GM19455 (cell line): Measurements from ENCODE around the gene NES.

ENCODE experiments used
- ATAC-seq: cut with Tn5 transposase; IDR thresholded peaks from one replicate; pipeline ENCODE4 v1.9.1; 2021; ENCODE audit not compliant: unreplicated experiment

Gene NES

GRCh38 chr1:156625436-156626078 lies 51.6 kb downstream of the NES start:
- ATAC-seq = no peak

- ATAC-seq = no peak
Observed at GRCh38 chr1:156624814-156625435, 52.3 kb downstream of the NES start.

GRCh38 chr1:156623946-156624813 lies 53.0 kb downstream of the NES start:
- no peak for ATAC-seq

GRCh38 chr1:156622581-156623297 lies 54.5 kb downstream of the NES start:
- ATAC-seq = no peak

GRCh38 chr1:156619582-156619955 lies 57.6 kb downstream of the NES start:
- ATAC-seq = no peak

- no peak for ATAC-seq
Observed at GRCh38 chr1:156618853-156619581, 58.2 kb downstream of the NES start, which contains the start of gene HAPLN2. TSS of gene HAPLN2 (plus strand) at chr1:156619415. CDS start at chr1:156623491, 4,076 bp downstream.
